SHP77 treated with DMSO at 0.1 percent for 48 hours (cell line): ENCODE data around the gene NUS1.
"Not testable (repeated sequence)": the region's sequence is repeated elsewhere in the genome, so short reads cannot be mapped to it uniquely, and the experiment has no call there.

Source experiments
- DNase-seq: peaks from one replicate; lab custom pipeline; 2025; lab: John Stamatoyannopoulos, UW

NUS1 gene

DNA sequence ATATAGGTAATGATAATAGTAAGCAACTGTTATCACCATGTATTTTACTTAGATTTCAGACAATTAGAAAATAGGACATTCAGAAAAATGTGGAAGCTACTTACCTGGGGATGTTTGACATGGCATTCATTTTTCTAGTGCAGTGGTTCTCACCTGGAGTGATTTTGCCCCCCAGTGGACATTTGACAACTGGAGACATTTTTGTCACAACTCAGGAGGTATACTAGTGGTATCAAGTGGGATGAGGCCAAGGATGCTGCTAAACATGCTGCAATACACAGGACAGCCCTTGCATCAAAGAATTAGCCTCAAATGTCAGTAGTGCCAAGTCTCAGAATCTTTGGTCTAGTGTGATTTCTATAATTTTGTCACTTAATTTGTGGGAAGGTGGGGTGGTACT is 36.1 kb downstream of the NUS1 start:
- no peak for DNase-seq

DNA sequence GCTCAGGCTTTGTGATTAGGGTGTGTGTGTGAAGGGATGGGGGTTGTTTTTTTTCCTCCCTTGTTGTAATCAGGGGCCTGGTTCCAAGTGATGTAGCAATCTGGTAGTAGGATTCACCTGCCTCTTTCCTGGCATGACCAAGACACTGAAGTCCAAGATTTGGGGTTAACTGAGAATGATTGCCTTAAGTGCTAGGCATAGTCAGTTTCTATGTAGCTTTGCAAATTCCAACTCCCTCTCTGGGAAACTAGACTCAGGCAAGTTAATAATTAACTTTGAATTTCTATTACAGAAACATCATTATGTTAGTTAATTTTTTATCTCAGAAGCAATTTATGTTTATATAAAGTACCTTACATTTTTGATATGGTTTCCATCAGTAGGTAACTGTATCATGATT is 43.6 kb downstream of the NUS1 start:
- no peak for DNase-seq

DNA sequence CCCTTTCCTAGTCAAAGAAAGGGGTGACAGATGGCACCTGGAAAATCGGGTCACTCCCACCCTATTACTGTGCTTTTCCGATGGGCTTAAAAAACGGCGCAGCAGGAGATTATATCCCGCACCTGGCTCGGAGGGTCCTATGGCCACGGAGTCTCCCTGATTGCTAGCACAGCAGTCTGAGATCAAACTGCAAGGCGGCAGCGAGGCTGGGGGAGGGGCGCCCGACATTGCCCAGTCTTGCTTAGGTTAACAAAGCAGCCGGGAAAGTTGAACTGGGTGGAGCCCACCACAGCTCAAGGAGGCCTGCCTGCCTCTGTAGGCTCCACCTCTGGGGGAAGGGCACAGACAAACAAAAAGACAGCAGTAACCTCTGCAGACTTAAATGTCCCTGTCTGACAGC is 46.3 kb downstream of the NUS1 start:
- DNase-seq: not testable (repeated sequence)

GRCh38 chr6:117728626-117729025 is 53.4 kb downstream of the NUS1 start:
- DNase-seq: no peak

DNA sequence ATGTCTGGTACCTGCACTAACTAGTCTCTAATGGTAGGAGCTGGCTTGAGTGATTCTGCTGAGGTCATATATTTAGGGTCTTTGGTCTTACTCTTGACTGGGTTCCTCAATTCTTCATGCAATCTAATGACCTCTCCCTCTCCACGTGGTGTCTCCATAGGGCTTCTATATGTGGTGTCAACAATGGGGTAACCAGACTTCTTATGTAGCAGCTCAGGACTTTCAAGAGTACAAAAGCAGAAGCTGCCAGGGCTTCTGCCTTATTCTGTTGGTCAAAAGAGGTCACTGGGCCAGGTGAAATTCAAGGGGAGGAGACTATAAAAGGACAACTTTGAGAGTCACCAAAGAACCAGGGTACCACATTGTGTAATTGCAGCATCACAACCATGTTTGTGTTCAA is 54.3 kb downstream of the NUS1 start:
- DNase-seq: no peak

DNA sequence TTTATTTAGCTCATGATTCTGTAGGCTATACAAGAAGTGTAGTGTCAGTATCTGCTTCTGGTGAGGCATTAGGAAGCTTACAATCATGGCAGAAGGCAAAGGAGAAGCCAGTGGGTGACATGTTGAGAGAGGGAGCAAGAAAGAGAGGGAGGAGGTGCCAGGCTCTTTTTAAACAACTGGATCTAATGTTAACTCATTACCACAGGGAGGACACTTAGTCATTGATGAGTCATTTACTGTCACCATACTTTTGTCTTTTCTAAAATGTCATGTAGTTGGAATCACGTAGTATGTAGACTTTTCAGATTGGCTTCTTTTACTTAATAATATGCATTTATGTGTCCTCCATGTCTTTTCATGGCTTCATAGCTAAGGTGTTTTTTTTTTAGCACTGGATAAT is 58.1 kb downstream of the NUS1 start:
- DNase-seq: no peak

- DNase-seq: no peak
Observed at GRCh38 chr6:117739869-117740268, 64.6 kb downstream of the NUS1 start.

GRCh38 chr6:117740605-117741004 is 65.3 kb downstream of the NUS1 start:
- DNase-seq: no peak

GRCh38 chr6:117750675-117751074 is 75.4 kb downstream of the NUS1 start:
- DNase-seq: not testable (repeated sequence)
